A549 (cell line): Measurements from ENCODE around the gene CD79B.
"Not testable (repeated sequence)": the region's sequence is repeated elsewhere in the genome, so short reads cannot be mapped to it uniquely, and the experiment has no call there.

ENCODE experiments used
- HOXB13 ChIP-seq: fragments of 250-450 bp; sonication (Bioruptor Pico); IDR thresholded peaks from 2 replicates; pipeline ENCODE4 v1.5.0; 2020; ENCODE audit warnings: low read depth, mild to moderate bottlenecking, moderate library complexity
- JUN ChIP-seq, 2 experiments: fragments of >200 bp; sonication (Bioruptor Twin); formaldehyde crosslinking; IDR thresholded peaks; 2 replicates in 1 of 2; 3 replicates in 1 of 2; pipeline ENCODE4 v1.6.1; 2016 to 2017
- JUNB ChIP-seq: fragments of >200 bp; sonication (Bioruptor Twin); formaldehyde crosslinking; IDR thresholded peaks from 2 replicates; pipeline ENCODE4 v1.6.1; 2016
- KDM1A ChIP-seq: fragments of 200-600 bp; sonication (generic); IDR thresholded peaks from 2 replicates; pipeline ENCODE4 v1.6.1; 2016; ENCODE audit warnings: low read depth, mild to moderate bottlenecking
- POLR2A ChIP-seq: IDR thresholded peaks from 2 replicates; pipeline ENCODE4 v1.6.1; 2012; ENCODE audit warnings: mild to moderate bottlenecking, low read length
- TF ChIP-seq, protein P1 (sequence below): IDR thresholded peaks from 2 replicates; pipeline ENCODE4 v1.6.1; 2012

DNA sequence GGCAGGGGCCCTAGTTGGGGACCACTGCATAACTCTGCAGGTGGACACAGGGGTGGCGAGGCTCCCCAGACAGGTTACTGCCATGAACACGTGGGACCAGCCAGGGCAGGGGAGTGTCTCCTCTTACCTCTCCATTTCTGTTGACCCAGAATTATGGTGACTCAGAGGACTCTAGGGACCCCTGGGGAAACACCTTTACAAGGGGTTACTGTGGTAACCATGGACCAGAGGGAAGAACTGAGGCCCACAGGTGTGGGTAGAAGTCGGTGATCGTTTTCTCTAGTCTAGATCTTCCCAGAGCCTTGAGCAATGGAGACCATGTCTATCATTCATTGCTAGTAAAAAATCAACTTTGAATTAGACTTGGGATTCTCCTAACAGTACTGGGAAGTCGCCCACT lies 11.4 kb downstream of the CD79B start:
- not testable (repeated sequence) for TF ChIP-seq JUNB; POLR2A; JUN (IDR thresholded peaks at IDR 0.05); HOXB13 (CRISPR knock-in tag); KDM1A
- TF ChIP-seq, protein P1, sequence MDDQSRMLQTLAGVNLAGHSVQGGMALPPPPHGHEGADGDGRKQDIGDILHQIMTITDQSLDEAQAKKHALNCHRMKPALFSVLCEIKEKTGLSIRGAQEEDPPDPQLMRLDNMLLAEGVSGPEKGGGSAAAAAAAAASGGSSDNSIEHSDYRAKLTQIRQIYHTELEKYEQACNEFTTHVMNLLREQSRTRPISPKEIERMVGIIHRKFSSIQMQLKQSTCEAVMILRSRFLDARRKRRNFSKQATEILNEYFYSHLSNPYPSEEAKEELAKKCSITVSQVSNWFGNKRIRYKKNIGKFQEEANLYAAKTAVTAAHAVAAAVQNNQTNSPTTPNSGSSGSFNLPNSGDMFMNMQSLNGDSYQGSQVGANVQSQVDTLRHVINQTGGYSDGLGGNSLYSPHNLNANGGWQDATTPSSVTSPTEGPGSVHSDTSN, result not testable (repeated sequence)
